ENCODE results near the gene GRM7. TPM values are rescaled to one million over a fixed set of nuclear protein-coding genes. Genes with fewer than 3 reads are reported as not detected.

The GRM7 gene
- total RNA-seq, 1 donor from 2014 or later = 0.80 TPM

DNA sequence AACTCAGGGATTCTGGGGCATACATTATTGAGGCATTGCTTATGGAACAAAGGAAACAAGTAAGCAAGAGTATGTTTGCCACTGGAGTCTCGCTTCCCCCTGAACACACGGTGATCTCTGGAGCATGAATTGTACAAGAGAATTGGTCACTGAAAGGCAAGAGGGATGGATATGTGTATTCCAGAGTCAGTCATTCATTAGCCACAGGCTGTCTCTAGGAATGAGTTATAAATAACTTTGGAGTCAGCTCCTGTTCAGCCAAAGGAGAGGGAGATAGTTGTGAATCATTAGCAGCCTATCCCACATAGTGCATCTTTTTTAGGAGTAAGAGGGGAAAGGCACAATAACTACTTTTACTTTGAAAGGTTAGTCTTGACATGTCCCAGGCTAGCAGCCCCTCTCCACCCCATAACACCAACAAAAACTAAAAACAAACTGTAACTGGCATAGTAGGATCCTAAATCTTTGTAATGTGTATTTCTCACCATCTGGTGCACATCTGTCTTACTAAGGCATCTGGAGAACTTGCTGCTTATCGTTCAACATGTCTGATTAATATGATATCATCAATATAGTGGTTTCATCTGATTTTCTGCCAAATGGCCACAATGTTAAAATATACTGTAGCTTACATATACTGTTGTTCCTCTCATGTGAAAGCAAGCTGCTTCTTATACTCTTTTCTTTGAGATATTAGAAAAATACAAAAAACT is 462.2 kb downstream of the GRM7 start:
- H3K4me1 ChIP-seq = no peaks in the 10 kb centered on the region
- no peaks in the 10 kb centered on the region for H3K9me3 Mint-ChIP-seq
- no peaks in the 10 kb centered on the region for H3K4me1 Mint-ChIP-seq

DNA sequence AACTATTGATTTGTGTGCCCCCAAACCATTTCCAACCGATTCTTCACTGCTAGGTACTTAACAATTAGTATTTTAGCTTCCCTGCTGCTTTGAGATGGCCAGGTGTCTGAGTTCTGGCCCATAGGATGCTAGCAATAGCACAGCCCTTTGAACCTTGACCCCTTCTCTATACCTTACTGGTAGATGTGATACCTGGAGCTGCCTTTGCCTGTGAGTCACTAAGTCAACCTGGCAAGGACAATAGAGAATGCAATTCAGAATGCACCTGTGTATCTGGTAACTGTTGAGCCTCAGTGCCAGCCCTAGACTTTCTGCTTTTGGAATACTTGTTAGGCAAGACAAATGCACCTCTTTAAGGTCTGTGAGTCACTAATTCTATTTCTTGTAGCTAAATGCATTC is 467.4 kb downstream of the GRM7 start:
- no peak for DNase-seq (ENCODE audit: low spot score)

More for the DNA sequence above, 462.2 kb downstream of the GRM7 start:
- Histone ChIP-seq H3F3A (ENCODE audit: low read depth) (no peaks in the 10 kb centered on the region), H3K9ac (no peak overlapping the region), H3K79me2 (ENCODE audit: low read depth) (no peaks in the 10 kb centered on the region), H3K27me3 (no peaks in the 10 kb centered on the region), H3K27ac (no peak overlapping the region), H3K9me3 (ENCODE audit: low read depth) (no peaks in the 10 kb centered on the region), H4K20me1 (ENCODE audit: low read depth) (no peaks in the 10 kb centered on the region), H3K4me3 (no peak overlapping the region), H3K36me3 (no peaks in the 10 kb centered on the region), H3K4me2 (no peak overlapping the region), H2AFZ (replicated peaks) (no peak overlapping the region)
- H3K27ac Mint-ChIP-seq = no peak overlapping the region
- TF ChIP-seq EZH2phosphoT487 (IDR thresholded peaks at IDR 0.05) (no peak), EZH2 (IDR thresholded peaks at IDR 0.05) (no peak)
- TF ChIP-seq, protein P1, sequence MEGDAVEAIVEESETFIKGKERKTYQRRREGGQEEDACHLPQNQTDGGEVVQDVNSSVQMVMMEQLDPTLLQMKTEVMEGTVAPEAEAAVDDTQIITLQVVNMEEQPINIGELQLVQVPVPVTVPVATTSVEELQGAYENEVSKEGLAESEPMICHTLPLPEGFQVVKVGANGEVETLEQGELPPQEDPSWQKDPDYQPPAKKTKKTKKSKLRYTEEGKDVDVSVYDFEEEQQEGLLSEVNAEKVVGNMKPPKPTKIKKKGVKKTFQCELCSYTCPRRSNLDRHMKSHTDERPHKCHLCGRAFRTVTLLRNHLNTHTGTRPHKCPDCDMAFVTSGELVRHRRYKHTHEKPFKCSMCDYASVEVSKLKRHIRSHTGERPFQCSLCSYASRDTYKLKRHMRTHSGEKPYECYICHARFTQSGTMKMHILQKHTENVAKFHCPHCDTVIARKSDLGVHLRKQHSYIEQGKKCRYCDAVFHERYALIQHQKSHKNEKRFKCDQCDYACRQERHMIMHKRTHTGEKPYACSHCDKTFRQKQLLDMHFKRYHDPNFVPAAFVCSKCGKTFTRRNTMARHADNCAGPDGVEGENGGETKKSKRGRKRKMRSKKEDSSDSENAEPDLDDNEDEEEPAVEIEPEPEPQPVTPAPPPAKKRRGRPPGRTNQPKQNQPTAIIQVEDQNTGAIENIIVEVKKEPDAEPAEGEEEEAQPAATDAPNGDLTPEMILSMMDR (IDR thresholded peaks at IDR 0.05) = no peak
- no peak overlapping the region for H3K4me3 Mint-ChIP-seq
- H3K27me3 Mint-ChIP-seq (ENCODE audit: insufficient read depth, low read depth) = no peaks in the 10 kb centered on the region
- no peaks in the 10 kb centered on the region for H3K36me3 Mint-ChIP-seq
- DNase-seq (ENCODE audit: low spot score) = no peak

DNA sequence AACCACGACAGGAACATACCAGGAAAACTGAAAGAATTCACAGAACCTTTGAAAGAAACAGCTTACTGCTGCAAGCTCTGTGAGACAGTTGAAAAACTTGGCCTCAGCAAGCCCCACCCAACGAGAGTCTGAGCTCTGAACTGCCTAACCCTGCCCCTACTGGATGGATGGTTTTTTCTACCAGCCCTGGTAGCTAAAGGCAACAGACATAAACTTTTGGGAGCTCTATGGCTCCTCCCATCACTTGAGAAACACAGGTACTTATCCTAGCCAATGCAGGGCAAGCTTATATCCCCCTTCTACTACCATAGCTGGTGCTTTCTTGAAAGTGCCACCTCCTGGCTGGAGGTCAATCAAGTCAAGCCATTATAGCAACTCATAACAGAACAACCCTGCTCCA is 471.8 kb downstream of the GRM7 start:
- peaks cover 6% of the 10 kb centered on the region for H3K27me3 Mint-ChIP-seq (ENCODE audit: insufficient read depth, low read depth)
- no peaks in the 10 kb centered on the region for H3K4me1 ChIP-seq
- H2AFZ ChIP-seq (replicated peaks) = no peak overlapping the region
- H4K20me1 ChIP-seq (ENCODE audit: low read depth) = no peaks in the 10 kb centered on the region
- H3K79me2 ChIP-seq (ENCODE audit: low read depth) = no peaks in the 10 kb centered on the region
- no peaks in the 10 kb centered on the region for H3K36me3 ChIP-seq
- no peaks in the 10 kb centered on the region for H3K9me3 ChIP-seq (ENCODE audit: low read depth)
- no peaks in the 10 kb centered on the region for H3K36me3 Mint-ChIP-seq
- H3F3A ChIP-seq (ENCODE audit: low read depth) = no peaks in the 10 kb centered on the region
- DNase-seq (ENCODE audit: low spot score) = no peak
- H3K27ac ChIP-seq = no peak overlapping the region
- H3K4me3 ChIP-seq = no peak overlapping the region
- H3K4me3 Mint-ChIP-seq = no peak overlapping the region
- H3K27ac Mint-ChIP-seq = no peak overlapping the region
- H3K9me3 Mint-ChIP-seq = peaks cover 6% of the 10 kb centered on the region
- no peak overlapping the region for H3K4me2 ChIP-seq
- no peak overlapping the region for H3K9ac ChIP-seq
- H3K4me1 Mint-ChIP-seq = no peaks in the 10 kb centered on the region
- TF ChIP-seq EZH2 (IDR thresholded peaks at IDR 0.05) (no peak), EZH2phosphoT487 (IDR thresholded peaks at IDR 0.05) (no peak)
- TF ChIP-seq, protein P1 (IDR thresholded peaks at IDR 0.05) = no peak
- no peaks in the 10 kb centered on the region for H3K27me3 ChIP-seq

More for the DNA sequence above, 467.4 kb downstream of the GRM7 start:
- Histone ChIP-seq H3F3A (ENCODE audit: low read depth) (no peaks in the 10 kb centered on the region), H3K9me3 (ENCODE audit: low read depth) (no peaks in the 10 kb centered on the region), H2AFZ (replicated peaks) (no peak overlapping the region), H3K4me1 (no peaks in the 10 kb centered on the region), H3K79me2 (ENCODE audit: low read depth) (no peaks in the 10 kb centered on the region), H4K20me1 (ENCODE audit: low read depth) (no peaks in the 10 kb centered on the region), H3K9ac (no peak overlapping the region), H3K27me3 (no peaks in the 10 kb centered on the region), H3K4me2 (no peak overlapping the region), H3K27ac (no peak overlapping the region), H3K36me3 (no peaks in the 10 kb centered on the region), H3K4me3 (no peak overlapping the region)
- no peaks in the 10 kb centered on the region for H3K4me1 Mint-ChIP-seq
- no peaks in the 10 kb centered on the region for H3K36me3 Mint-ChIP-seq
- no peak overlapping the region for H3K4me3 Mint-ChIP-seq
- H3K27ac Mint-ChIP-seq = no peak overlapping the region
- peaks cover 1% of the 10 kb centered on the region for H3K27me3 Mint-ChIP-seq (ENCODE audit: insufficient read depth, low read depth)
- no peaks in the 10 kb centered on the region for H3K9me3 Mint-ChIP-seq
- TF ChIP-seq, protein P1 (IDR thresholded peaks at IDR 0.05) = no peak
- TF ChIP-seq EZH2phosphoT487 (IDR thresholded peaks at IDR 0.05) (no peak), EZH2 (IDR thresholded peaks at IDR 0.05) (no peak)

Measured in neural progenitor cell (in vitro differentiated cells).